NCI-H1105 (cell line): ENCODE measurements around the gene SMU1.
"Not testable (repeated sequence)": the region's sequence is repeated elsewhere in the genome, so short reads cannot be mapped to it uniquely, and the experiment has no call there.

Experiments used
- DNase-seq: peaks from one replicate; lab custom pipeline; 2025; lab: John Stamatoyannopoulos, UW

SMU1 gene

DNA sequence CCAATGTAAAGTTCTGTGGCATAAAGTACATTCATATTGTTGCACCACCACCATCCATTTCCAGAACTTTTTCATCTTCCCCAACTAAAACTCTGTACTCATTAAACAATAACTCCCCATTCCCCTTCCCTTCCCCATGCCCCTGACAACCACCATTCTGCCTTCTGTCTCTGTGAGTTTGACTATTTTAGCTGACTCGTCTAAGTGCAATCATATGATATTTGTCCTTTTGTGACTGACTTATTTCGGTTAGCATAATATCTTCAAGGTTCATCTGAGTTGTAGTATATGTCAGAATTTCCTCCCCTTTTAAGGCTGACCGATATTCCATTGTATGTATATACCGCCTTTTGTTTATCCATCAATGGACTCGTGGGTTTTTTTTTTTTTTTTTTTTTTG is 29.0 kb upstream of the SMU1 start:
- DNase-seq, result no peak

DNA sequence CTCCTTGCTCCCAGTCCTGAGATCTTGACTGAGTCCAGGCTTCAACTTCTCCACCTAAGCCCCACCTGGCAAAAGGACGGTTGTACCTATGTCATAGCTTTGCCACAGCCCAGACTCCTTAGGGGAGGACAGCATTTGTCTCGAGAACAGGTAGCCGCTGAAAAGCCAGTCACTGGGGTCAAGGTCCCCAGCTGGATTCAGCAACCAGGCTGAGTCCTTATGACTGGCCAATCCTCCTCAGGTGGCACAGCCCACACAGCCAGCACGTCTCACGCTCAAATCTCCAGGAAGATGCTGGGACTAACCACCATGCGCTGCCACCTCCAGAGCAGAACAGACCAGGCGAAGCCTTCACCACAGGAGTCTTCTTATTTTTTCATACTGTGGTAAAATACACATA is 27.9 kb upstream of the SMU1 start:
- no peak for DNase-seq

DNA sequence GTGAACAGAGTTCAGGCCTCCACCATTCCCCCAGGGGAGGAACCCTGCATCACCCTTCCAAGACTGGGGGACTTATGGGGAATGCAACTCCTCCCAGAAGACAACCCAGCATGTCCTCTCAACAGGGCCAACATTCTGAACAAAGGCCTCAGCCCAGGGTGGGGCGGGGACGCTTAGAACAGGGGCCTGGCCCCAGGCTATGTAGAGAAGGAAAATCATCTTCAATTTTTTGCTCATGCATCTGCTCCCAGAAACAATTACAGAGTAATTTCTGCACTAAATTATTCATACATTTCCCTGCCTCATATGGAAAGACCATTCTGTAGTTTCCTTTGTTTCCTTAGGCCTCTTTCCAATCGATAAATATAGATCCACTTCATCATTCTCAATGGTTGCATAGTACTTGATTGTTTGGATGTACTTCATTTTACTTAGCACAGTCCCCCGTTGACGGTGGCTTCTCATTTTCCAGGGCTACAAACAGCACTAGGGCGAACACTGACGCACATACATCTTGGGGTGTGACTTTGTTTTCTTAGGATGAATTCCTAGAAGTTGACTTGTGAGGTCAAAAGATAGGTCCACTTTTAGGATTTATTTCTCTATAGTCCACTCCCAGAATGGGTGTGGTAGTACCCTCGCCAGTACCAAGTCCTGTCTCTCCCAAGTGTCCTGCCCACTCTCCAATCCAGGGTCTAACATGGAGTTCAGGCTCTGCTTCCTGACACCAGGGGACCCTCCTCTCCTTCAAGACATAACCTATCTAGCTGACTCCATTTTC is 27.2 kb upstream of the SMU1 start:
- DNase-seq, result no peak

DNA sequence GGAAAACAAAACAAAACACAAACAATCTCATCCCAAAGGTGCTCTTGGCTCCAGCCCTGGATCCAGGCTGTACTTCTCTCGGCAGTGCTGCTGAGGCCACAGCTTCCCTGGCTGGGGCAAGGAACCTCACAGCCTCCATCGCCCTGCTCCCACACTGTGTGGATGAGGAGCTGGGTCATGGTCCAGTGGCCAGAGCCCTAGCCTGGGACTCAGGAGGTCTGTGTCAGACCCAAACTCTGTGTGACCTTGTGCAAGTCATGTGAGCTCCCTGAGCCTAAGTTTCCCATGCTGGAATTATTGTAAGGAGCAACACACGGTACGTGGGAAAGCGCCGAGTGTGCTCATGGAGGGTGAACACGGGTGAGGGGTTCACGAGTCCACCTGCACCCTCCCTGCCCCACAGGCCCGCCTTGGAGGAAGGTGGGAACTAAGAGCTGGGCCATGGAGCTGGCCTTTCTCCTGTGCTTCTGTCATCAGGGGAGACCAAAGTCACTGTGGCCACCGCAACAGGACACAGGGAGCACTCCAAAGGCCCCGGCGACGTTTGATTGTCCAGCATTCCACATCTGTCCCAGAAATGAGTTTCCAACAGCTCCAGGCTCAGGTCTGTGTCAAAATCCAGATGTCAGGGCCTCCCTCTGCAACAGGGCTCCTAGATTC is 26.2 kb upstream of the SMU1 start:
- DNase-seq, result no peak

DNA sequence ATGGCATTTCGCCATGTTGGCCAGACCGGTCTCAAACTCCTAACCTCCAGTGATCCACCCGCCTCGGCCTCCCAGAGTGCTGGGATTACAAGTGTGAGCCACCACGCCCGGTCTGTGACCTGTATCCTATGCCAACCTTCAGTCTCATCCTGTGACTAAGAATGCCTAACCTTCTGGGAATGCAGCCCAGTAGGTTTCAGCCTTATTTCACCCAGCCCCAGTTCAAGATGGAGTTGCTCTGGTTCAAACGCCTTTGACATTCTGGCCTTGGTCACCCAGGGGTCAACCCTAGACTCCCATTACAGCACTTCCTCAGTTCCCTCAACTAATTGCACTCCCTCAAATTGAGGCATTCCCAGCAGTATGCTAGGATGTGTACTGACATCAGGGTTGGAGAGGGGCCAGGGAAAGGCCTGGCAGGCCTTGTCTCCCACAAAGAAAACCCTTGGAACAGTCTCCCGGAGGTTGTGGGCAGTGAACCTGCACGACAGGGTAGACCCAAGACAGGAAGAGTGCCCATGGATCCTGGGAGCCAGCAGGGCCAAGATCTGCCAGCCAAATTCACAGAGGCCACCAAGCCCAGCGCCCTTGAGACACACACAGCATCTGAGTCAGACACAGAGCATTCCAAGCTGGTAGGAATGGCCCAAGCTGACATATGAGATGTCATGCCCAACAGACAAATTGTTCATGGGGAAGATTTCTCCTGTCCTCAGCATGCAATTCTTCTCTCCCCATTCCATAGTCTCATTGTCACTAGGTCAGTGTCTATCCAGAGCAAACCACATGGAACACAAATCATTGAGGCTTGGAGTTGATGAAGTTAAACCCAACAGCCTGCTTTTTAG is 24.9 kb upstream of the SMU1 start:
- DNase-seq, result no peak

DNA sequence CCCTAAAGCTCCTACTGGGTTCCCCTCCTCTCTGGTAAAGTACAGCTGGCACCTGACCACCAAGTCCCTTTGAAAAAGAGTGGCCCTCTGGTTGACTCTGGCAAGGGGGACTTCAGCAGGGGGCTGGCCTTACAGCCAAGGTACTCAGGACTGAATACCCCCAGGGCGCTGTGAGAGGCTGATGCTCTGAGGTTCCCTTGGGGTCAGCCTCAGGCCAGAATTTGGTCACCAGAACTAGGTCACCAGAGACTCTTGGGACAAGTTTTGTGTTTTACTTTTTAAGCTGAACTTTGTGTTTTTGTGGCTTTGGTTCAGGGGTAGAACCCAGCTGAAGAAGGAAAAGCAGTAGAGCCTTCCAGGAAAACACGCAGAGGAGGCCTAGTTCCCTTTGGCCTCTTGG is 23.3 kb upstream of the SMU1 start:
- DNase-seq, result no peak

DNA sequence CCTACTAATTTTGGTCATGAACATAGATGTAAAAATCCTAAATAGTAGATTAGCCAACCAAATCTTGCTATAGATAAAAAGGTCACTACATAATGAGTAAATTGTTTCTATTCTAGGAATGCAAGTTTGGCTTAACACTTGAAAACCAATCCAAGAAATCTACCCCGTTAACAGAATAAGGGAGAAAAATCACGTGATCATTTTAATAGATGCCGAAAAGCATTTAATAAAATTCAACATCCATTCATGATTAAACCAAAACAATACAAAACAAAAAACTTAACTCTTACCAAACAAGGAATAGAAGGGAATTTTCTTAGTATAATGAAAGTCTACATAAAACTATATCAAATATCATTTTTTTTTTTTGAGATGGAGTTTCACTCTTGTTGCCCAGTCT is 20.7 kb upstream of the SMU1 start:
- DNase-seq, result no peak

DNA sequence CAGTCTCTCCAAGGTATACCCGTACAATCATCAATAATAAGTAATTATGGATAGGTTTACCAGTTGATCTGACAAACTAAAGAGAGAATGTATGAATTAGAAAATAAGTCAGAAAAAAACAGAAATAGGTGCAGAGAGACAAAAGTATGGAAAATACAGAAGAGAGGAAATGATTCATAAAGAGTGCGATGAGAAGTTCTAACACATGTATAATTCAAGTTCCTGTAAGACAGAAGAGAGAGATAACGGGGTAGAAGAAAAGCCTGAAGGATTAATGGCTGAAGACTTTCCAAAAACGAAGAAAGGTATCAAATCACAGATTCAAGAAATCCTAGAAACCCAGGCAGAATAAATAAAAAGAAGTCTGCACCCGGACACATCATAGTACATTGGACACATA is 16.2 kb upstream of the SMU1 start:
- DNase-seq, result no peak

DNA sequence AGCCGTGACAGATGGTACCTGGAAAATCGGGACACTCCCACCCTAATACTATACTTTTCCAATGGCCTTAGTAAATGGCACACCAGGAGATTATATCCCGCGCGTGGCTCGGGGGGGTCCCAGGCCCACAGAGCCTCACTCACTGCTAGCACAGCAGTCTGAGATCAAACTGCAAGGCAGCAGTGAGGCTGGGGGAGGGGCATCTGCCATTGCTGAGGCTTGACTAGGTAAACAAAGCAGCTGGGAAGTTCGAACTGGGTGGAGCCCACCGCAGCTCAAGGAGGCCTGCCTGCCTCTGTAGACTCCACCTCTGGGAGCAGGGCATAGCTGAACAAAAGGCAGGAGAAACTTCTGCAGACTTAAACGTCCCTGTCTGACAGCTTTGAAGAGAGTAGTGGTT is 9.2 kb upstream of the SMU1 start:
- not testable (repeated sequence) for DNase-seq

DNA sequence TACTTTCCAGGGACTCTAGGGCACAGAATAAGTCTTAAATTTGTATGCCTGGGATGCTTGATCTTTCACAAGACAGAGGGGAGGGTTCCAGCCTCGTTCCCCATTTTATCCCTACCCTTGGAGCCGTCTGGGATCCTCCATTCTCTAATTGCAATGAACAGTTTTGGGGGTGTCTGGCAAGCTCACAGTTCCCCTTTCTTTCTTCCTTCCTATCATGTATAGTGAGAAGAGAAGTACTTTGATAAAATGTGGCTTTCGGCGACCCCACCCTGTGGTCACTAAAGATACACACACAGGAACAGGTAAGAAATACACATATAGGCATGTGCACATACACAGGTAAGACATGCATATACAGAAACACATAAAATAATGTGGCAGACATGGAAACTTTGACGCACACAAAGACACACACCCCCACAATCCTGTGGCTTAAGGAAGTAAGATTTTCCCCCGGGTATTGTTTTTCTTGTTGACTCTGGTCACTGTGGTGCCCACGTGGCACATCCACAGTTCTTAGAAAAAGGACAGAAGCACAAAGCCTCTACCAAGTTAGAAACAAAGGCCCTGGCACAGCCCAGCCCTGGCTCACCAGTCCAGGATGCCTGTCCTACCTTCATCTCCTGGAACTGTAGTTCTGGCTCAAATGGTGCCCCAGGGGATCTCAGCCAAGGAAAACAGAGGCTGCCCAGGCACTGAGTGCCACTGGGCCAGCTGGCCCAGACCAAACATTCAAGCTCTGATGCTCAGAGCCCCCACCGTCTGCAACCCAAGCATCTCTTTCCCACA is 6.3 kb upstream of the SMU1 start:
- no peak for DNase-seq

DNA sequence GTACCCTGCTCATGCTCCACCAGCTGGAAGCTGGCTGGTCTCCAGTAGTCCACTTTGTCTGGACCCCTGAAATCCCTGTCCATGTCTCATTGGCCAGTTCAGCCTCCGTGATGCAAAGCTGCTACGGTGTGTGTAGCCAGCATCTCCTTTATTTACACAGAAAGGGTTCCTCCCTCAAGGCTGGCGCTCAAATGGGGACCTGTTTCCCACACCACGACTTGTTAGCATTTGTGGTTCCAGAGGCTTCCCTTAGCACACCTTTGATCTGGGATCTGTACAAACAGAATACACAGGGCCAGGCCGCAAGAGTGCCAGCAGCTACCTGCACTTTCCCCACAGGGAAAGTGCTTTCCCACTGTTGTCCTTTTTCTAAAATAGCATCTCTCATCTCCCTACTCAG is 5.7 kb upstream of the SMU1 start:
- no peak for DNase-seq

DNA sequence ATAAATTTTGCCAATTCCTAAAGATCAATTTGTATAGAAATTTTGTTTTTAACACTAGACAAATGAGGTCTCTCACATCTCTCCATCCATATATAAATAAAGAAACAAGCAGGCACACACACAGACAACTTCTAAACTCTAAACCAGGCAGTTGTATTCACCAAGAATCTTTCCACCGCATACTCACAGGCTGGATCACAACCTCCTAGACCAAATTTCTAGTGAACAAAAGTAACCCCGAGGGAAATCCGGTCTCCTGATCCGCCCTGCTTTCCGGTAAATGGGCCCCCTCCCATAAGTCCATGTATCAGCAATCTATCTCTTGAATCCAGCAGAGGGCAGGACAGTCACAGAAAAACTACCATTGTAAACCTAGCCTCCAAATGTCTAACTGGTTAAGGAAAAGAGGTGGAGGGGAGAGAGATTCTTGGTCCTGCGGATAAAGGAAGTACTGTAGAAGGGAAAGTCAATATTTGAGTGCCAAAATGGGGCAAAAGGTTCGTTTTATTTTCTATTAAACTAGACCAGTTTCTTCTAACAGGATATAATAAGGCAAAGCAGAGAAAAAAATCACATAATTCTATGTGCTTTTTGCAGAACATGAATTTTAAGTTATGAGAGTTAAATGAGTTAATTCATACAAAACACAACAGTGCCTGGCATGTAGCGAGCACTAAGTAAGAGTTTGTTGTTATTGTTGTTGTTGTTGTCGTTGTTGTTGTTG is 4.8 kb upstream of the SMU1 start:
- DNase-seq, result peak; percentile 70

DNA sequence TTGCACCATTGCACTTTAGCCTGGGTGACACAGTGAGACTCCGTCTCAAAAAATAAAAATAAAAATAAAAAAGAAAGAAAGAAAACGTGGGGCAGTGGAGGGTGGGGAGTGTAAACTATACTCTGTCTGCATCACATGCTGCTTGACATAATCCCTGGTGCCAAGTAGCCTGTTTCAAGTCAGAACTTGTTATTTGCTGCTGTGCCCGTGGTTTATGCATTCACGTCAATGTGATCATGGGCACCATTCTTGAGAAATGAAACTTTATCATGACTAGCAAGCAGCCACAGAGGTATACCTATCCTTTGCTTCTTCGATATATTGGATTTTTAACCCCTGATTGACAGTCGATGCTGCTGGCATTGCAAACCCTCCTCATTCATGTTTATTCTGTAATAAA is 4.1 kb upstream of the SMU1 start:
- DNase-seq, result no peak

DNA sequence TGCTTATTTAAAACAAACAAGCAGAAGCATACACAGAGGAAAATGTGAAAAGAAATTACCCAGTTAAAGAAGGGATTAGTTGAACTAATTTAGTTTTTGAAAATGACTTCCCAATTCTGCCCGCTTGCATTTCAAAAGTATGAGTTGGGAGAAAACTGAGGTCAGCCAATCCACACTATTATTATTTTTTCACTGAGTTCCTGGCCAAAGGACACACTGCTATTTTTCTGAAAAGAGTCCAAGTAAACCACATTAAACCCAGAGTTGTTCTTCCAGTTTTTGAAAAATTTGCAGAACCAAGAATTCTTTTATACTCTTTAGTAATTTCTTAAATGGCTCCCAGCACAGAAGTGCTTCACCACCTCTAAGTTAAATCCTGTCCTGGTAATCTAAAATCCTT is 7.5 kb downstream of the SMU1 start:
- DNase-seq, result no peak

DNA sequence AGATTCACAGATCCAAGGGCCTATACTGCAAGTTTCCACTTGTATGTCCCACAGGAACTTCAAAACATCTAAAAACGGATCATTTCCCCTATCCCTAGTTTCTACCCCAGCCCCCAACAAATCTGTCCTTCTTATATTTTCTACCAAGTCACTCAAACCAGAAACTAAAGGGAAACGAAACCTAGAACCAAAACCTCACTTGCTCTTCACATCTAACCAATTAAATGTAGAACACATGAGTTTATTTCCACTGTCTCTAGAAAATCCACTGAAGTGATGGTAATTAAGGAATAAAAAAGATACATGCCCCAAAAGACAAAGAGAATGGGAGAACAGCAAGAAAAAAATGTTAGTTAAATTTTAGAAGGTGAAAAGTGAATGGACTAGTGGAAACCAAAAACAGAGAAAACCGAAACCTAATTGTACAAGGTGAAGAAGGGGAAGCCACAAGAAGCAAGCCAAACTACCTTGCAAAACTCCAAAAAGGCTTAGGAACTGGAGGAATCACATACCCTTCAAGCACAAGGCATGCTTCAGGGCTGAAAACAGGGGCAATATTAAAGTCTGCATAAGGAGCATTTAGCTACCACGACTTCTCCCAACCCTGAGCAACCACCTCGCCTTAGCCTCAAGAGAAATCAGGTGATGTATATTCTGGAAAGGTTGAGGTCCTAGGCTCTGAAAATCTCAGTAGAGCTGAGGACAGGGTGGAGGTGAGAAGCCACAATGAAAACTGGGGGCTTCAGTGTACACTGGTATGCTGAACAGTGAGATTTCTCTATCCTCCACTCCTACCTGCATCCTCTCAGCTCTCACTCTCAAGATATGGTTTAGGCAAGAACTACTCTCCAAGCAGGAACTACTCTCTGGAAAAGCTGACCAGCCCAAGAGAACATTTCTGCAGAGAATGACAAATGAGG is 11.1 kb downstream of the SMU1 start:
- DNase-seq, result no peak

DNA sequence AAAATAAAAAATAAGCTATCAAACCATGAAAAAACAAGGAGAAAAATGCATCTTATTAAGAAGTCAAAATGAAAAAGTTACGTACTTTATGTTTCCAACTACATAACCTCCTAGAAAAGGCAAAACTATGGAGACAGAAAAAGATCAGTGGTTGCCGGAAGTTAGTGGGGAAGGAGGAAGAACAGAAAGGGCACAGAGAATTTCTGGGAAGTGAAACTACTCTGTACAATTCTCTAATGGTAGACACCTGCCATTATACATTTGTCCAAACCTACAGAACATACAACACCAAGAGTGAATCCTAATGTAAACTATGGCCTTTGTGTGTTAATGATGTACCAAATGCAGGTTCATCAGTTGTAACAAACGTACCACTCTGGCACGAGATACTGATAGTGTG is 25.3 kb downstream of the SMU1 start:
- no peak for DNase-seq

DNA sequence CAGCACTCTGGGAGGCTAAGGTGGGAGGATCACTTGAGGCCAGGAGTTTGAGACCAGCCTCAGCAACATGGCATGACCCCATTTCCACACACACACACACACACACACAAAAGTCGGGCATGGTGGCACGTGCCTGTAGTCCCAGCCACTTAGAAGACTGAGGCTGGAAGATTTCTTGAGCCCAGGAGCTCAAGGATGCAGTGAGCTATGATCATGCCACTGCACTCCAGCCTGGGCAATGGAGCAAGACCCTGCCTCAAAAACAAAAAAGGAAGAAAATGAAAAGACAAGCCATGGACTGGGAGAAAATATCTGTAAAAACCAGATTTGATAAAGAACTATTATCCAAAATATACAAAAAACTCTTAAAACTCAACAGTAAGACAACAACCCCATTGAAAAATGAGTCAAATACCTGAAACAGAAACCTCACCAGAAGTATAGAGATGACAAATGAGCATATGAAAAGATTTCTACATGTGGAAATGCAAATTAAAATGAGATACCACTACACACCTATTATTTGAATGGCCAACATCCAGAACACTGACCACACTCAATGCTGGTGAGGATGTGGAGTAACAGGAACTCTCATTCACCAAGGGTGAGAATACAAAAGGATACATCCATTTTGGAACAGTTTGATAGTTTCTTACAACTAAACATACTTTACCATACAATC is 26.7 kb downstream of the SMU1 start:
- no peak for DNase-seq

DNA sequence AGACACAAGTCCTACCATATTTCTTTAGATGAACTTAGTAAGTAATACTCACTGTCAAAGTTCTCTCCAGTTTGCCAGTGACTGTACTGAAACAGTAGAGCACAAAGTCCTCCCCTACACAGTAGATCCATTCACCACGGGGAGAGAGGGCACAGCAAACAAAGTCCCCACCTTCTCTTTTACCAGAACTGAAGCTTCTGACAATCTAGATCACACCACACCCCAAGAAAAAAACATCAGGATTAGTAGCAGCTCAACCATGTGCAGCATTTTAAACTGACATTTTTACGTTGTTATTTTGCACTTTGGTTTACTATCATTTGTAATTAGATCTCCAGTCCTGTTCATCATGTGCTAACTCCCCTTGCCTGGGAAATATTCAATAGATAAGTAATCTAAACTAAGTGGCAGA is 28.4 kb downstream of the SMU1 start:
- DNase-seq, result no peak

DNA sequence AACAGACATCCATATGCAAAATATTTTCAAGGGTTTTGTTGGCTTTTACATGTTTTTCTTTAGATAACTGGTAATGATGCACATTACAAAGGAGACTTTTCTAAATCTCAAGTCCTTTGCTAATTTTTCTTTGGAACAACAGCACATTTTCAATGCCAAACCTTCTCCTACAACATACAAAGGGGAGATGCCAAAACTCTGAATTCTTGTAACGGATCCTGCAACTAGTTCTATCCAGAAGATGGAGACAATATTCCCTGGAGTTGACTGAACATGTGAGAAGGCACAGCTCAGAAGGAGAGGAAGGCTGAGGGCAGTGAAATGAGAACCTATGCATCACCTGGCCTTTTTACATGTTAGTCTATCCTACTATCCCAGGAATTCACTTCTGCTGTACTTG is 30.4 kb downstream of the SMU1 start:
- no peak for DNase-seq
